GM12878 (cell line): Measurements from ENCODE around the gene AHCYL2. TPM values are rescaled to one million over a fixed set of nuclear protein-coding genes. Genes with fewer than 3 reads are reported as not detected.

Source experiments
- ATAC-seq: fragments of 200-7000 bp; cut with Tn5 transposase; 3 replicates; pipeline ENCODE4 v1.9.1; 2020; ENCODE audit warnings: mild to moderate bottlenecking, moderate library complexity
- BruUV-seq: library from RNA; stranded (reverse); fragments of 400-500 nt; replicated peaks from 2 replicates; lab custom pipeline; 2021; lab: Mats Ljungman, UMichigan
- CTCF ChIA-PET: fragments of 300-600 bp; sonication (Branson Sonifier 250); formaldehyde crosslinking; extraction: SDS; loops from one replicate; lab custom pipeline; 2021; ENCODE audit warnings: inconsistent platforms; lab: Yijun Ruan, JAX
- POLR2A ChIA-PET: fragments of 350-600 bp; formaldehyde crosslinking; extraction: SDS; loops from one replicate; lab custom pipeline; 2021; ENCODE audit warnings: inconsistent platforms; lab: Charles Lee
- RAD21 ChIA-PET: fragments of 300-600 bp; sonication (Branson Sonifier 250); formaldehyde crosslinking; loops from one replicate; lab custom pipeline; 2023; ENCODE audit warnings: antibody characterized with exemption; ENCODE audit not compliant: unreplicated experiment; lab: Charles Lee
- SMC1A ChIA-PET: fragments of 300-600 bp; sonication (Branson Sonifier 250); formaldehyde crosslinking; loops from one replicate; lab custom pipeline; 2023; ENCODE audit not compliant: unreplicated experiment, uncharacterized antibody; lab: Charles Lee
- DNase-seq: peaks from one replicate; pipeline ENCODE4 v3.0.0-alpha.2; 2011; ENCODE audit warnings: low read depth, low spot score
- FAIRE-seq: peaks from 3 replicates; lab custom pipeline; 2011; peaks lifted over from hg19 to GRCh38; lab: Jason Lieb, UNC
- H2AFZ ChIP-seq: 2 replicates; pipeline ENCODE4 v1.6.0; 2011; ENCODE audit warnings: low read depth, low read length, control low read depth; ENCODE audit not compliant: control insufficient read depth
- H3K27ac ChIP-seq: 2 replicates; pipeline ENCODE4 v1.5.1; 2011; ENCODE audit warnings: control low read depth; ENCODE audit not compliant: control insufficient read depth, insufficient read depth
- H3K27me3 ChIP-seq, 2 experiments: replicated peaks in 1 of 2; 2 replicates each; pipeline versions ENCODE4 v1.6.0 to v1.6.1; 2011; ENCODE audit warnings: low read length in 1 of 2; ENCODE audit not compliant: control insufficient read depth in 2 of 2, insufficient read depth in 2 of 2
- H3K36me3 ChIP-seq, 2 experiments: 2 replicates each; pipeline ENCODE4 v1.5.1; 2011; ENCODE audit warnings: low read length in 1 of 2; ENCODE audit not compliant: control insufficient read depth in 2 of 2, insufficient read depth in 2 of 2
- H3K4me1 ChIP-seq: 2 replicates; pipeline ENCODE4 v1.6.1; 2011; ENCODE audit warnings: mild to moderate bottlenecking, low read length, moderate library complexity, mixed read lengths; ENCODE audit not compliant: control insufficient read depth, insufficient read depth
- H3K4me2 ChIP-seq: 2 replicates; pipeline ENCODE4 v1.6.0; 2011; ENCODE audit warnings: control low read depth; ENCODE audit not compliant: control insufficient read depth, insufficient read depth
- H3K4me3 ChIP-seq: fragments of 200-600 bp; sonication (generic); 2 replicates; pipeline ENCODE4 v1.5.1; 2016
- H3K79me2 ChIP-seq: 2 replicates; pipeline ENCODE4 v1.6.0; 2011; ENCODE audit warnings: low read length; ENCODE audit not compliant: control insufficient read depth, insufficient read depth
- H3K9ac ChIP-seq: 2 replicates; pipeline ENCODE4 v1.8.0; 2011; ENCODE audit warnings: low read length, control low read depth, mixed read lengths; ENCODE audit not compliant: control insufficient read depth, insufficient read depth
- H3K9me3 ChIP-seq: replicated peaks from 3 replicates; pipeline ENCODE4 v1.5.1; 2011; ENCODE audit warnings: mild to moderate bottlenecking, low read length; ENCODE audit not compliant: control insufficient read depth, insufficient read depth
- H4K20me1 ChIP-seq: 2 replicates; pipeline ENCODE4 v1.6.0; 2011; ENCODE audit not compliant: control insufficient read depth, insufficient read depth
- BMI1 ChIP-seq: fragments of 450-650 bp; IDR thresholded peaks from 2 replicates; pipeline ENCODE4 v1.6.1; 2016; ENCODE audit warnings: mild to moderate bottlenecking, moderate library complexity, borderline replicate concordance
- CEBPB ChIP-seq, 2 experiments: fragments of 150-350 bp in 1 of 2; IDR thresholded peaks; 2 replicates each; pipeline ENCODE4 v1.6.1; 2012 to 2014; ENCODE audit warnings: low read depth in 2 of 2, low read length in 2 of 2, borderline replicate concordance in 1 of 2, inconsistent platforms in 1 of 2
- GATAD2B ChIP-seq: fragments of 450-650 bp; conservative IDR thresholded peaks from 2 replicates; pipeline ENCODE4 v1.6.1; 2017; ENCODE audit warnings: low read depth, mild to moderate bottlenecking, moderate library complexity
- IRF4 ChIP-seq: IDR thresholded peaks from 2 replicates; pipeline ENCODE4 v1.6.1; 2011; ENCODE audit warnings: low read depth, low read length
- MEF2A ChIP-seq: IDR thresholded peaks from 2 replicates; pipeline ENCODE4 v1.6.1; 2011; ENCODE audit warnings: low read depth, mild to moderate bottlenecking, low read length, moderate library complexity; ENCODE audit not compliant: insufficient read depth
- MTA2 ChIP-seq: fragments of 450-650 bp; IDR thresholded peaks from 2 replicates; pipeline ENCODE4 v1.6.1; 2016; ENCODE audit warnings: low read depth, mild to moderate bottlenecking, moderate library complexity
- MTA3 ChIP-seq: IDR thresholded peaks from 2 replicates; pipeline ENCODE4 v1.6.1; 2012; ENCODE audit warnings: low read length, inconsistent platforms, borderline replicate concordance
- MYC ChIP-seq: IDR thresholded peaks from 2 replicates; pipeline ENCODE4 v1.6.1; 2011; ENCODE audit warnings: mild to moderate bottlenecking, low read length, moderate library complexity, inconsistent platforms; ENCODE audit not compliant: insufficient read depth, insufficient replicate concordance, insufficient read length, severe bottlenecking
- NR2F1 ChIP-seq: fragments of 450-650 bp; conservative IDR thresholded peaks from 2 replicates; pipeline ENCODE4 v1.6.1; 2017; ENCODE audit warnings: mild to moderate bottlenecking
- PAX5 ChIP-seq: IDR thresholded peaks from 2 replicates; pipeline ENCODE4 v1.6.1; 2011; ENCODE audit warnings: low read depth, low read length, borderline replicate concordance
- PAX8 ChIP-seq: fragments of 450-650 bp; IDR thresholded peaks from 2 replicates; pipeline ENCODE4 v1.6.1; 2017; ENCODE audit warnings: mild to moderate bottlenecking, moderate library complexity
- RCOR1 ChIP-seq: conservative IDR thresholded peaks from 2 replicates; pipeline ENCODE4 v1.6.1; 2012; ENCODE audit warnings: low read depth, low read length, improper control_type of control experiment
- SMAD5 ChIP-seq: IDR thresholded peaks from 2 replicates; pipeline ENCODE4 v1.6.1; 2016; ENCODE audit warnings: antibody characterized with exemption, low read depth
- YBX1 ChIP-seq: fragments of 450-650 bp; IDR thresholded peaks from 2 replicates; pipeline ENCODE4 v1.6.1; 2016; ENCODE audit warnings: antibody characterized with exemption
- YY1 ChIP-seq: IDR thresholded peaks from 2 replicates; pipeline ENCODE4 v1.6.1; 2011; ENCODE audit warnings: low read depth, mild to moderate bottlenecking, low read length
- WGBS: methylation state at CpG from one replicate; pipeline ENCODE4 v1.1.6; 2016; ENCODE audit warnings: low lambda C conversion rate; ENCODE audit not compliant: insufficient replicate concordance, insufficient coverage; ENCODE audit errors: missing lambda C conversion rate; 5-methylcytosine and 5-hydroxymethylcytosine counted together
- in situ Hi-C: fragments of 300-500 bp; cut with MboI; formaldehyde crosslinking; loops from 9 replicates; pipeline ENCODE4 v1.14.3; 2018; ENCODE audit warnings: mixed read lengths
- intact Hi-C: fragments of 100-400 bp; cut with micrococcal nuclease; formaldehyde crosslinking; loops from one replicate; pipeline ENCODE4 v1.14.2; 2022; ENCODE audit not compliant: unreplicated experiment
- polyA plus RNA-seq, 11 experiments: library from polyadenylated mRNA; depleted of rRNA in 4 of 11; unstranded in 6 of 11; stranded (reverse) in 5 of 11; fragments of >200 nt; fragmentation: Nextera tagmentation in 4 of 11; fragmentation: Illumina TruSeq in 1 of 11; extraction: Ambion mirVana in 4 of 11; extraction: Trizol in 1 of 11; gene quantifications; 1 replicate in 1 of 11; 2 replicates in 10 of 11; pipeline versions ENCODE4 v1.2.1 to v1.2.3, GENCODE V29; 2011 to 2016; ENCODE audit warnings: inconsistent platforms in 2 of 11, missing spikeins in 2 of 11, low read depth in 1 of 11
- total RNA-seq, 4 experiments: library from RNA; depleted of rRNA in 3 of 4; stranded (reverse); fragments of >200 nt in 3 of 4; fragmentation: Illumina TruSeq in 1 of 4; extraction: Trizol in 1 of 4; gene quantifications; 2 replicates each; pipeline versions ENCODE4 v1.2.1 to v1.2.3, GENCODE V29; 2013 to 2021
- TF ChIP-seq, protein P1 (sequence below): fragments of 450-650 bp; IDR thresholded peaks from 2 replicates; pipeline ENCODE4 v1.6.1; 2017; ENCODE audit warnings: antibody characterized with exemption, mild to moderate bottlenecking, moderate library complexity
- TF ChIP-seq, protein P2 (sequence below): fragments of 450-650 bp; IDR thresholded peaks from 2 replicates; pipeline ENCODE4 v1.6.1; 2018; ENCODE audit warnings: mild to moderate bottlenecking, low read depth, moderate library complexity; ENCODE audit not compliant: partially characterized antibody

AHCYL2 gene
- total and polyA plus RNA-seq, 10 of the 15 experiments (the other 5 are each of a cell fraction or from before 2014, with no cell fraction given): 1.7 to 29.1 (median 5.4) TPM

DNA sequence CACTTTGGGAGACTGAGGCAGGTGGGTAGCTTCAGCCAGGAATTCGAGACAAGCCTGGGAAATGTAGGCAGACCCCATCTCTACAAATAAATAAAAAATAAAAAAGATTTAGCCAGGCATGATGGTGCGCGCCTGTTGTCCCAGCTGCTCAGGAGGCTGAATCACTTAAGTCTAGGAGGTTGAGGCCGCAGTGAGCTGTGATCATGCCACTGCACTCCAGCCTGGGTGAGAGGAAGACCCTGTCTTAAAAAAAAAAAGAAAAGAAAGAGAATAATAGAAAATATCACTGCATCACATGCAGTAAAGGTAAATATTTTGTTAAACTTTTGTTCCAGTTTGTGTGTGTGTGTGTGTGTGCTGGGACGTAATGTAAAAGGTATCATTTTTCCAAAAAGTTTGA is 212.4 kb downstream of the AHCYL2 start (continued):
- no peak for TF ChIP-seq RCOR1
- TF ChIP-seq PAX5: no peak
- TF ChIP-seq BMI1: no peak
- TF ChIP-seq CEBPB (IDR thresholded peaks at IDR 0.05; ENCODE audit: borderline replicate concordance in 1 of 2, low read depth in 2 of 2, low read length in 2 of 2): no peak
- no peak for TF ChIP-seq GATAD2B
- no peak for TF ChIP-seq IRF4

DNA sequence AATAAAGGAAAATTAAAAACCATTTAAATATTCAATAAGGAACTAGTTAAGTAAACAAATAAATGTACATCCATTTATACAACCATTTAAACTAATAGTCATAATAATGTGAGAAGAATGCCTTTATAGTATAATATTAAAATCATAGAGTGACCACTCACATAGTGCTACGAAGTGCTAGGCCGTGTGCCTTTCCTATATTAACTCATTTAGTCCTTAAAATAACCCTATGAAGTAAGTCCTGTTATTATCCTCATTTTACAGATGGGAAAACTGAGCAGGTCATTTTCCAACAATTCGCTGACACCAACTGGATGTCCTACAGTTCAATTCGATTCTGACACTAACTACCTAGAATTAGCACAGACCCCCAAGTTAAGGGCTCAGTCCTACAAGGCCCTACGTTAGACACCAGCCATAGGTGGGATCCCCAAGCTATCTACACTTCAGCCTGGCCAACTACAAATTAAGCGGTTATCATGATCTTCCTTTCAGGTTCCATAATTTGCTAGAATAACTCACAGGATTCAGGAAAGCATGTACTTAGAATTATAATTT is 213.5 kb downstream of the AHCYL2 start:
- no peak overlapping the region for H3K4me3 ChIP-seq
- H3K27me3 ChIP-seq: no peaks in the 10 kb centered on the region
- in situ Hi-C loops (no loop called here), intact Hi-C loops (no loop called here)
- ChIA-PET POLR2A (no interaction called here), CTCF (interaction anchor here (1.1 to 2.7 kb wide), 2 partner anchors 62 to 71 kb away, joined by 7 to 13 read pairs; no protein-coding TSS in a partner anchor), SMC1A (interaction anchor here (1.5 to 1.8 kb wide), 2 partner anchors 33 to 70 kb away, joined by 6 to 7 read pairs; no protein-coding TSS in a partner anchor), RAD21 (interaction anchor here (1.3 to 2.5 kb wide), 4 partner anchors 50 to 276 kb away, joined by 3 to 12 read pairs (median 4); no protein-coding TSS in a partner anchor)
- no peak for DNase-seq
- H3K9ac ChIP-seq: no peak overlapping the region
- no peak overlapping the region for H3K4me2 ChIP-seq
- no peaks in the 10 kb centered on the region for H4K20me1 ChIP-seq
- 93% methylated on average over 6 of the region's 6 CpGs for WGBS
- no peaks in the 10 kb centered on the region for H3K4me1 ChIP-seq
- no peak for ATAC-seq
- no peaks in the 10 kb centered on the region for H3K36me3 ChIP-seq
- no peaks in the 10 kb centered on the region for H3K9me3 ChIP-seq
- BruUV-seq: no TSS peak
- no peaks in the 10 kb centered on the region for H3K79me2 ChIP-seq
- H2AFZ ChIP-seq: no peak overlapping the region
- FAIRE-seq: no peak
- H3K27ac ChIP-seq: no peak overlapping the region
- no peak for TF ChIP-seq SMAD5
- TF ChIP-seq, protein P1, sequence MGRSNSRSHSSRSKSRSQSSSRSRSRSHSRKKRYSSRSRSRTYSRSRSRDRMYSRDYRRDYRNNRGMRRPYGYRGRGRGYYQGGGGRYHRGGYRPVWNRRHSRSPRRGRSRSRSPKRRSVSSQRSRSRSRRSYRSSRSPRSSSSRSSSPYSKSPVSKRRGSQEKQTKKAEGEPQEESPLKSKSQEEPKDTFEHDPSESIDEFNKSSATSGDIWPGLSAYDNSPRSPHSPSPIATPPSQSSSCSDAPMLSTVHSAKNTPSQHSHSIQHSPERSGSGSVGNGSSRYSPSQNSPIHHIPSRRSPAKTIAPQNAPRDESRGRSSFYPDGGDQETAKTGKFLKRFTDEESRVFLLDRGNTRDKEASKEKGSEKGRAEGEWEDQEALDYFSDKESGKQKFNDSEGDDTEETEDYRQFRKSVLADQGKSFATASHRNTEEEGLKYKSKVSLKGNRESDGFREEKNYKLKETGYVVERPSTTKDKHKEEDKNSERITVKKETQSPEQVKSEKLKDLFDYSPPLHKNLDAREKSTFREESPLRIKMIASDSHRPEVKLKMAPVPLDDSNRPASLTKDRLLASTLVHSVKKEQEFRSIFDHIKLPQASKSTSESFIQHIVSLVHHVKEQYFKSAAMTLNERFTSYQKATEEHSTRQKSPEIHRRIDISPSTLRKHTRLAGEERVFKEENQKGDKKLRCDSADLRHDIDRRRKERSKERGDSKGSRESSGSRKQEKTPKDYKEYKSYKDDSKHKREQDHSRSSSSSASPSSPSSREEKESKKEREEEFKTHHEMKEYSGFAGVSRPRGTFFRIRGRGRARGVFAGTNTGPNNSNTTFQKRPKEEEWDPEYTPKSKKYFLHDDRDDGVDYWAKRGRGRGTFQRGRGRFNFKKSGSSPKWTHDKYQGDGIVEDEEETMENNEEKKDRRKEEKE: no peak
- TF ChIP-seq MEF2A: no peak
- no peak for TF ChIP-seq PAX8
- no peak for TF ChIP-seq MTA3
- TF ChIP-seq MTA2: no peak
- no peak for TF ChIP-seq YY1
- no peak for TF ChIP-seq YBX1
- TF ChIP-seq, protein P2, sequence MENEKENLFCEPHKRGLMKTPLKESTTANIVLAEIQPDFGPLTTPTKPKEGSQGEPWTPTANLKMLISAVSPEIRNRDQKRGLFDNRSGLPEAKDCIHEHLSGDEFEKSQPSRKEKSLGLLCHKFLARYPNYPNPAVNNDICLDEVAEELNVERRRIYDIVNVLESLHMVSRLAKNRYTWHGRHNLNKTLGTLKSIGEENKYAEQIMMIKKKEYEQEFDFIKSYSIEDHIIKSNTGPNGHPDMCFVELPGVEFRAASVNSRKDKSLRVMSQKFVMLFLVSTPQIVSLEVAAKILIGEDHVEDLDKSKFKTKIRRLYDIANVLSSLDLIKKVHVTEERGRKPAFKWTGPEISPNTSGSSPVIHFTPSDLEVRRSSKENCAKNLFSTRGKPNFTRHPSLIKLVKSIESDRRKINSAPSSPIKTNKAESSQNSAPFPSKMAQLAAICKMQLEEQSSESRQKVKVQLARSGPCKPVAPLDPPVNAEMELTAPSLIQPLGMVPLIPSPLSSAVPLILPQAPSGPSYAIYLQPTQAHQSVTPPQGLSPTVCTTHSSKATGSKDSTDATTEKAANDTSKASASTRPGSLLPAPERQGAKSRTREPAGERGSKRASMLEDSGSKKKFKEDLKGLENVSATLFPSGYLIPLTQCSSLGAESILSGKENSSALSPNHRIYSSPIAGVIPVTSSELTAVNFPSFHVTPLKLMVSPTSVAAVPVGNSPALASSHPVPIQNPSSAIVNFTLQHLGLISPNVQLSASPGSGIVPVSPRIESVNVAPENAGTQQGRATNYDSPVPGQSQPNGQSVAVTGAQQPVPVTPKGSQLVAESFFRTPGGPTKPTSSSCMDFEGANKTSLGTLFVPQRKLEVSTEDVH: no peak
- TF ChIP-seq NR2F1: no peak
- no peak for TF ChIP-seq MYC
